GM10266 (cell line): Measurements from ENCODE around the gene CAPN7.

ENCODE experiments used
- DNase-seq: peaks from one replicate; pipeline ENCODE4 v3.0.0; 2012; ENCODE audit errors: extremely low spot score
- TF ChIP-seq, protein P1 (sequence below): IDR thresholded peaks from 2 replicates; pipeline ENCODE4 v1.5.1; 2012; ENCODE audit warnings: mild to moderate bottlenecking, low read depth; ENCODE audit not compliant: control insufficient read depth, insufficient read depth; ENCODE audit errors: missing control alignments

CAPN7 gene

DNA sequence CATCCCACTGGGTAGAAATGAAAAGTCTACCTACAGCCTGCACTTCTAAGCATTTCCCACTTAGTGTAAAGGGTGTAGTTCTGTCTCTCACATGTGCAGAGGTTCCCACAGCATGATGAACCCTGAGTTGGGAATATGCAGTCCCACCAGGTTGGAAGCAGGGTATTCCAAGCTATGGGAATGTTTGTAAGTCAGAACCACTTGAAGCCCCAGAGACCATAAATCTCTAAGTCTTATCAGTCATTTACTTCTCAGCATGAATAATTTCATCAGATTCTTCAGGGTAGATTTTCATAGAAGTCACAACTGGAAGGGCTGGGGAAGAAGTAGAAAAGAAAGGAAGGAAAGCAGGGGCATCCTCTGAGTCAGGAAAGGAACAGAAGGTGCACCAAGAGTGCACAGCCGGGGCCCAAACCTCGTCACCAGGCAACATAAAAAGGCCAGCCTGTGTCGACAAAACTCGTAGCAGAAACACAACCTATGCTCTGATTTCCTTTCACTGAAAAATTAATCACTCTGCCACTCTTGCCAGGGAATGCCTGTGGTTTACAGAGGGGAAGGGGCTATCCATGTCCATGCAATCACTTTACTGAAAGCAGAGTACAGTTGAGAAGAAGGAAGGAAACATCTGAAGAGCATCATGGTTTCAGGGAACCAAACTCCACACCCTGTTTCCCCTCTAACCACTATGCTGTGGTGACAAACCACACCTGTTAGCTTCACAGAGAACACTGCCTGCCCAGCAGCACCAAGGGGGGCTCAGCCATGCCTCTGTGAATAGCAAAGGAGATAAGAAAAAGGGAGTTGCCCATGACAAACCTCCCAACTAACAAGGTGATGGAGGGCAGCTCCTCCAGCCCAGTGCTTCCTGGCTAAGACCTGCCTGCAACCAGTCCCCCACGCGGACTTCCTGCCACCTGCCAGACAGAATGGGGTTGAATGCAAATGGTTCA, 85.8 kb downstream of the CAPN7 start:
- peak; percentile 36 for DNase-seq
- TF ChIP-seq, protein P1, sequence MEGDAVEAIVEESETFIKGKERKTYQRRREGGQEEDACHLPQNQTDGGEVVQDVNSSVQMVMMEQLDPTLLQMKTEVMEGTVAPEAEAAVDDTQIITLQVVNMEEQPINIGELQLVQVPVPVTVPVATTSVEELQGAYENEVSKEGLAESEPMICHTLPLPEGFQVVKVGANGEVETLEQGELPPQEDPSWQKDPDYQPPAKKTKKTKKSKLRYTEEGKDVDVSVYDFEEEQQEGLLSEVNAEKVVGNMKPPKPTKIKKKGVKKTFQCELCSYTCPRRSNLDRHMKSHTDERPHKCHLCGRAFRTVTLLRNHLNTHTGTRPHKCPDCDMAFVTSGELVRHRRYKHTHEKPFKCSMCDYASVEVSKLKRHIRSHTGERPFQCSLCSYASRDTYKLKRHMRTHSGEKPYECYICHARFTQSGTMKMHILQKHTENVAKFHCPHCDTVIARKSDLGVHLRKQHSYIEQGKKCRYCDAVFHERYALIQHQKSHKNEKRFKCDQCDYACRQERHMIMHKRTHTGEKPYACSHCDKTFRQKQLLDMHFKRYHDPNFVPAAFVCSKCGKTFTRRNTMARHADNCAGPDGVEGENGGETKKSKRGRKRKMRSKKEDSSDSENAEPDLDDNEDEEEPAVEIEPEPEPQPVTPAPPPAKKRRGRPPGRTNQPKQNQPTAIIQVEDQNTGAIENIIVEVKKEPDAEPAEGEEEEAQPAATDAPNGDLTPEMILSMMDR = no peak

DNA sequence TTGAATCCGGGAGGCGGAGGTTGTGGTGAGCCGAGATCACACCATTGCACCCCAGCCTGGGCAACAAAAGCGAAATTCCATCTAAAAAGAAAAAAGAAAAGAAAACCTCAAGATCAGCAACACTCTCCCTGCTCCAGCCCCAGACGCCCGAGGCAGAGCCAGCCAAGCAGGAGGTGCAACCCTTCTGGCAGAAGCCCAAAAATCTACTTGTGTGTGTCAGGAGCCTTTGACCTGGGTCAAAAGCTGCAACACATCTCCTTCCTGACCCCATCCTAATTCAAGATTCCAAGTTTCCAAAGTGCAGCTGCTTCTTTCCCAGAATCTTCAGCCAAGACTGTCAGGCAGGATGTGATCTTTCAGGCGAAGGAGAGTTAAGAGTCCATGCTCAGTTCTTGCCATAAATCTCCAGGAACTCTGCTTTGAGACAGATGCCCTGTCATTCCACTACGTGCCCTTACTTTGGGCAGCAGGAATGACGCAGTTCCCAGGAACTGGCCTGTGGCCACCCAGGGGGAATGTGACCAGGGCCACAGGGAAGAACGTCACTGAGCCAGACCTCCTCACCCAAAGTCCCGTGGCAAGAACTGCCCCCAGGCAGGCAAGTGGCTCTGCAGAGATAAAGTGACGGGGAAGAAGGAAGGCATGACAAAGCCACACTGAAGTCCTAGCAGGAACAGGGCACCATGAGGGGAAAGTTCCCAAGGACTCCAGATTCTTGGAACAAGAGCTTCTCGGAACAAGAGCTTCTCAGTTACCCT, 86.9 kb downstream of the CAPN7 start:
- TF ChIP-seq, protein P1 = no peak
- no peak for DNase-seq

DNA sequence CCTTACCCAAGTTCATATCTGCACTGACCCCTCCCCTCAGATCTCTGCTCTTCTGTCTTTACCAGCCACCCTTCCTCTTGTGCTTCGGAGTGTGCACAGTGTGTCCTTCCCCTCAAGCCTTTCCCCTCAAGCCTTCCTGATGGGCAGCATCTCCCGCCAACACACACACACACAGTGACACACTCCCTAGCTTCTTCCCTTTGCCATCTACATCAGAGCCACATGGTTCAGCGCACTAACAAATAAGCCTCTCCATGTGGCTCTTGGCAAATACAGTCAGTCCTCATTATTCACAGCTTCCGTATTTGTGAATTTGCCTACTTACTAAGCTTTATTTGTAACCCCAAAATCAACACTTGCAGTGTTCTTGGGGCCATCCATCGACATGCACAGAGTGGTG, 88.9 kb downstream of the CAPN7 start:
- DNase-seq = no peak
- TF ChIP-seq, protein P1 = no peak

DNA sequence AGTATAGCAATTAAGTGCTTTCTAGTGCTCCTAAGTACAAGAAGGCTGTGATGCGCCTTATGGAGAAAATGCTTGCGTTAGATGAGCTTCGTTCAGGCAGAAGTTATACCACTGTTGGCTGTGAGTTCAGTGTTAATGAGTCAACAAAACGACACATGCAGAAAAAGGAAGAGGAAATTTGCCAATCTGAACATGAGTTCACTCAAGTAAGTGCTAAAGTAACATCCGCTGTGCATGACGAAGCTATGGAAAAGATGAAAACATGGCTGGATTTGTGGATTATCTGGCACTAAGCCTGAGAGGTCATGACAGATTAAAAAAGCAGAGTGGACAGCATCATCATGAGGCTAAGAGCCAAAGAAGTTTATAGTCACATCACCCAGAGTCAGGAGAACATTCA, 89.5 kb downstream of the CAPN7 start:
- no peak for DNase-seq
- TF ChIP-seq, protein P1 = no peak

DNA sequence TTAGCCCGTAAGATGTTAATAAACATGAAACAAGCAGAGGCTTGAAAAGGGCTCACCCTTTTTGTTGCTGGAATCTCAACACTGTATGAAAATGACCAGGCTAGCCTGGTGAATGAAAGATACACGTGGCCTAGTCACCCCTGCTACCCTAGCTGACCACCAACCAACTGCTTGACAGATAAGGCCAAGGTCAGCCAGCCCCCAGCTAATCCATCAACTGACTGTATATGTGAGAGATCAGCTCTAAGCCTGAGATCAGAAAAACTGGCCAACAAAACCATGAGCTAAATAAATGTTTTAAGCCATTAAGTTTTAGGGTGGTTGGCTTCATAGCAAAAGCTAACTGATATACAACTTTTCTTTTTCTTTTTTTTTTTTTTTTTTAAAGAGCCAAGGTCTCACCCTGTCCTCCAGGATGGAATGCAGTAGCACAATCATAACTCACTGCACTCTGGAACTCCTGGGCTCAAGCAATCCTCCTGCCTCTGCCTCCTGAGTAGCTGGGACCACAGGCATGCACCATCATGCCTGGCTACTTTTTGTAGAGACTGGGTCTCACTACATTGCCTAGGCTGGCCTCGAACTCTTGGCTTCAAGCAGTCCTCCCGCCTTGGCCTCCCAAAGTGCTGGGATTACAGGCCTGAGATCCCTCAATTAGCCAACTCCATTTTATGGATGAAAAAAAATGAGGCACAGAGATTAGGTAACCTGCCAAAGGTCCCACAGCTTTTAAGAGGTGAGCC, 91.7 kb downstream of the CAPN7 start:
- DNase-seq = no peak
- TF ChIP-seq, protein P1 = no peak

DNA sequence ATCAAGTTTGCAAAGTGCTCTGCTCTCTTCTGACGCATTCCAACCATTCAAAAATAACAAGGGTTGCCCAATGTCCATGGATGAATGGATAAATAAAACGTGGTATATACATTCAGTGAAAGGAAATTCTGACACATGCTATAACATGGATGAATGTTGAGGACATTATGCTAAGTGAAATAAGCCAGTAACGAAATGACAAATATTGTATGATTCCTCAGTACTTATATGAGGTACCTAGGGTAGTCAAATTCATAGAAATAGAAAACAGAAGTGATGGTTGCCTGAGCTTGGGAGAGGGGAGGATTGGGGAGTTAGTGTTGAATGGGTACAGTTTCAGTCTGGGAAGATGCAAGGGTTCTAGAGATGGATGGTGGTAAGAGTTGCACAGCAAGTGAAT, 92.5 kb downstream of the CAPN7 start:
- no peak for DNase-seq
- TF ChIP-seq, protein P1 = no peak
